ENCODE measurements around the gene MAP2K5. TPM values are rescaled to one million over a fixed set of nuclear protein-coding genes. Genes with fewer than 3 reads are reported as not detected.

MAP2K5 gene
- total and polyA plus RNA-seq, 2 experiments from 2014 or later: 6.8 to 13.6 TPM

GRCh38 chr15:67678089-67678488 is 135.6 kb downstream of the MAP2K5 start:
- TF ChIP-seq, protein P1, sequence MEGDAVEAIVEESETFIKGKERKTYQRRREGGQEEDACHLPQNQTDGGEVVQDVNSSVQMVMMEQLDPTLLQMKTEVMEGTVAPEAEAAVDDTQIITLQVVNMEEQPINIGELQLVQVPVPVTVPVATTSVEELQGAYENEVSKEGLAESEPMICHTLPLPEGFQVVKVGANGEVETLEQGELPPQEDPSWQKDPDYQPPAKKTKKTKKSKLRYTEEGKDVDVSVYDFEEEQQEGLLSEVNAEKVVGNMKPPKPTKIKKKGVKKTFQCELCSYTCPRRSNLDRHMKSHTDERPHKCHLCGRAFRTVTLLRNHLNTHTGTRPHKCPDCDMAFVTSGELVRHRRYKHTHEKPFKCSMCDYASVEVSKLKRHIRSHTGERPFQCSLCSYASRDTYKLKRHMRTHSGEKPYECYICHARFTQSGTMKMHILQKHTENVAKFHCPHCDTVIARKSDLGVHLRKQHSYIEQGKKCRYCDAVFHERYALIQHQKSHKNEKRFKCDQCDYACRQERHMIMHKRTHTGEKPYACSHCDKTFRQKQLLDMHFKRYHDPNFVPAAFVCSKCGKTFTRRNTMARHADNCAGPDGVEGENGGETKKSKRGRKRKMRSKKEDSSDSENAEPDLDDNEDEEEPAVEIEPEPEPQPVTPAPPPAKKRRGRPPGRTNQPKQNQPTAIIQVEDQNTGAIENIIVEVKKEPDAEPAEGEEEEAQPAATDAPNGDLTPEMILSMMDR (IDR thresholded peaks at IDR 0.05; ENCODE audit: low read depth, low read length): no peak
- no peak overlapping the region for H3K4me3 ChIP-seq
- no peaks in the 10 kb centered on the region for H3K36me3 ChIP-seq
- H3K9me3 ChIP-seq (ENCODE audit: low read depth): no peaks in the 10 kb centered on the region
- DNase-seq (ENCODE audit: low read depth in 1 of 2, low spot score in 1 of 2): no peak
- H3K4me1 ChIP-seq (ENCODE audit: low read depth): no peaks in the 10 kb centered on the region
- H3K27me3 ChIP-seq: peaks cover 32% of the 10 kb centered on the region
- no peak overlapping the region for H3K27ac ChIP-seq

GRCh38 chr15:67678993-67679392 is 136.5 kb downstream of the MAP2K5 start:
- Histone ChIP-seq H3K27me3 (peaks cover 32% of the 10 kb centered on the region), H3K27ac (no peak overlapping the region), H3K36me3 (no peaks in the 10 kb centered on the region), H3K4me3 (no peak overlapping the region), H3K9me3 (ENCODE audit: low read depth) (no peaks in the 10 kb centered on the region), H3K4me1 (ENCODE audit: low read depth) (no peaks in the 10 kb centered on the region)
- TF ChIP-seq, protein P1 (IDR thresholded peaks at IDR 0.05; ENCODE audit: low read depth, low read length): no peak
- DNase-seq (ENCODE audit: low read depth in 1 of 2, low spot score in 1 of 2): no peak

DNA sequence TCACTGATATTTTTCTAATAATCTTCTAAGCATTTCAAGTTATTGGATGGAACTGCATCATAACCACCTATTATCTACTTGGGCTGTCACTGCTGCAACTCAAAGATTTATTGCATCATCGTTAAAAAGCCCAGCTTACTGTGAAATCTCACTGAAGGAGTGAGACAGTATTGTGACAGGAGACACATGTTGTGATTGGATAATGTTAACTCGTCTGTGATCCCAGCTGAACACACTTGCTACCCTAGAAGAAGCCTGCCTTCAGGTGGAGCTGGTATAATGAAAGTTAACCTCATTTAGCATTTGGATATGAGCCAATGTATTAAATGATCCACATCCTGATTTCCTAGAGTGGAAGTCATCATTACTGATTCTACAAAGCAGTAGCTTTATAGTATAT is 138.1 kb downstream of the MAP2K5 start:
- TF ChIP-seq, protein P1 (IDR thresholded peaks at IDR 0.05; ENCODE audit: low read depth, low read length): no peak

DNA sequence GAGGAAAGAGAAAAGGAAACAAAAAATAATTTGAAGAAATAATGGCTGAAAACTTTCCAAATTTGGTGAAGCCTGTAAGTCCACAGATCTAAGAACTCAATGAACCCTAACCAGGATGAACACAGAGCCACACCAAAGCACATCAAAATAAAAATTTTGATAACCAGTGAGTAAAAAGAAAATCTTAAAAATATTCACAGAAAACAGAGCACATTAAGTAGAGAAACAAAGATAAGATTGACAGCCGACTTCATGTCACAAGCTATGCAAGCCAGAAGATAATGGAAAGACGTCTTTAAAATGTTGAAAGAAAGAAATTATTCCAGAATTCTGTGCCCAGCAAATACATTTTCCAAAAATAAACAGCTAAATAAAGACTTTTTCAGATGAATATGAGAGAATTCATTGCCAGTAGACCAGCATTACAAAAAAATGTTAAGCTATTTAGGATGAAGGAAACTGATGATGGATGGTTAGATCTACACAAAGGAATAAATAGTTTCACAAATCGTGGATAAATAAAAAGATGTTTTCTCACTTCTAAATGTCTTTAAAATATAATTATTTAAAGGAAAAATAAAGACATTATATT is 142.6 kb downstream of the MAP2K5 start:
- TF ChIP-seq, protein P1 (IDR thresholded peaks at IDR 0.05; ENCODE audit: low read depth, low read length): no peak
- Histone ChIP-seq H3K27me3 (peaks cover 16% of the 10 kb centered on the region), H3K4me3 (no peak overlapping the region), H3K9me3 (ENCODE audit: low read depth) (no peaks in the 10 kb centered on the region), H3K36me3 (no peaks in the 10 kb centered on the region), H3K27ac (no peak overlapping the region), H3K4me1 (ENCODE audit: low read depth) (no peaks in the 10 kb centered on the region)
- peak; percentile 42 to 57 for DNase-seq (ENCODE audit: low read depth in 1 of 2, low spot score in 1 of 2)

More for the DNA sequence above, 138.1 kb downstream of the MAP2K5 start:
- DNase-seq (ENCODE audit: low read depth in 1 of 2, low spot score in 1 of 2): peak in 1 of 2 donors; percentile 57
- no peaks in the 10 kb centered on the region for H3K4me1 ChIP-seq (ENCODE audit: low read depth)
- H3K27me3 ChIP-seq: peaks cover 20% of the 10 kb centered on the region
- H3K27ac ChIP-seq: no peak overlapping the region
- no peaks in the 10 kb centered on the region for H3K9me3 ChIP-seq (ENCODE audit: low read depth)
- H3K4me3 ChIP-seq: no peak overlapping the region
- H3K36me3 ChIP-seq: no peaks in the 10 kb centered on the region

DNA sequence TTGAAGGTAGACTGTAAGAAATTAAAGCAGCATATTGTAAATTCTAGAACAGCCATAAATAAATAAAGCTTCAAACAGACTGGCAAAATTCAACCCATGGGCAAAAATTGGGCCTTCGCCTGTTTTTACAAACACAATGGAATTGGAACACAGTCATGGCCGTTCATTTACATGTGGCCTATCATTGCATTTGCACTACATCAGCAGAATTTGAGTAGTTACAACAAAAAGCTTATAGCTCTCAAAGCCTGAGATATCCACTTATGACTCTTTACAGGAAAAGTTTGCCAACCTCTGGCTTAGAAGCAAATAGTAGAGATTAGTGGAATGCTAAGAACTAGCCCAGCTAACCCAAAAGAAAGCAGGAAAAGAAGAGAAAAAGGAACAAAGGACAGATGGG is 143.2 kb downstream of the MAP2K5 start:
- Histone ChIP-seq H3K27me3 (peaks cover 21% of the 10 kb centered on the region), H3K4me1 (ENCODE audit: low read depth) (no peaks in the 10 kb centered on the region), H3K36me3 (no peaks in the 10 kb centered on the region), H3K27ac (no peak overlapping the region), H3K4me3 (no peak overlapping the region), H3K9me3 (ENCODE audit: low read depth) (no peaks in the 10 kb centered on the region)
- TF ChIP-seq, protein P1 (IDR thresholded peaks at IDR 0.05; ENCODE audit: low read depth, low read length): no peak
- no peak for DNase-seq (ENCODE audit: low read depth in 1 of 2, low spot score in 1 of 2)

Measured in cardiac muscle cell (in vitro differentiated cells and primary cell).